Right lobe of liver (tissue), 4 donors: ENCODE data around the gene UMOD.

Experiments used
- POLR2A ChIP-seq: fragments of 450-650 bp; IDR thresholded peaks from one replicate; pipeline ENCODE4 v1.6.1; 2017; ENCODE audit warnings: antibody characterized with exemption, mild to moderate bottlenecking
- TF ChIP-seq, protein P1 (sequence below), 4 donors: fragments of 200-600 bp in 3 of 4; fragments of 450-650 bp in 1 of 4; IDR thresholded peaks; one replicate each; pipeline versions ENCODE4 v1.5.1 to v1.8.0; 2016 to 2022; ENCODE audit warnings: antibody characterized with exemption in 4 of 4, mild to moderate bottlenecking in 2 of 4
- donor health status: DM: no; HTN: no; CAD: no.
- donor health status: DM: no; HTN: no; CAD: no.
- donor health status: DM: no; HTN: yes; CAD: no.

DNA sequence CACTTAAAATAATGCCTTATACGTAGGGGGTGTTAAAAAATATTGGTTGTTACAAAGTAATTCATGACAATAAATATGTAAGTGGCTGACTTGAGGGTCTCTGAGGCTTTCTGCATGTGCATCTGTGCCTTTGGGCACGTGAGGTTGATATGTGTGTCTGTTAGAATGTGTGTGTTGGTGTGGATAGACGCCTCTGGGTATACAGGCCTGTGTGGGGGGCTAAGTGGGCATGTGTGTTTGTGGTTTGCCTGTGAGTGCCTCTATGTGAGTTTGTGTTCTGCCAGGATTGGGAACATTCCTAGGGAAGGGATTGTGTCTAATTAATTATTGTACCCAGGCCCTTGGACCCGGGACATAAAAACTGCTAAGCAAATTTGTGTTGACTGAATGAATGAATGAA, 44.2 kb downstream of the UMOD start:
- no peak for TF ChIP-seq POLR2A
- TF ChIP-seq, protein P1, sequence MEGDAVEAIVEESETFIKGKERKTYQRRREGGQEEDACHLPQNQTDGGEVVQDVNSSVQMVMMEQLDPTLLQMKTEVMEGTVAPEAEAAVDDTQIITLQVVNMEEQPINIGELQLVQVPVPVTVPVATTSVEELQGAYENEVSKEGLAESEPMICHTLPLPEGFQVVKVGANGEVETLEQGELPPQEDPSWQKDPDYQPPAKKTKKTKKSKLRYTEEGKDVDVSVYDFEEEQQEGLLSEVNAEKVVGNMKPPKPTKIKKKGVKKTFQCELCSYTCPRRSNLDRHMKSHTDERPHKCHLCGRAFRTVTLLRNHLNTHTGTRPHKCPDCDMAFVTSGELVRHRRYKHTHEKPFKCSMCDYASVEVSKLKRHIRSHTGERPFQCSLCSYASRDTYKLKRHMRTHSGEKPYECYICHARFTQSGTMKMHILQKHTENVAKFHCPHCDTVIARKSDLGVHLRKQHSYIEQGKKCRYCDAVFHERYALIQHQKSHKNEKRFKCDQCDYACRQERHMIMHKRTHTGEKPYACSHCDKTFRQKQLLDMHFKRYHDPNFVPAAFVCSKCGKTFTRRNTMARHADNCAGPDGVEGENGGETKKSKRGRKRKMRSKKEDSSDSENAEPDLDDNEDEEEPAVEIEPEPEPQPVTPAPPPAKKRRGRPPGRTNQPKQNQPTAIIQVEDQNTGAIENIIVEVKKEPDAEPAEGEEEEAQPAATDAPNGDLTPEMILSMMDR (IDR thresholded peaks at IDR 0.05), result no peak
